GM12878 (cell line): ENCODE results near the gene SNRNP200. TPM values are rescaled to one million over a fixed set of nuclear protein-coding genes. Genes with fewer than 3 reads are reported as not detected.
A peak's percentile ranks its signal among the peaks of the same experiment; 100 is the strongest.

Experiments used
- EGR1 ChIP-seq, 2 experiments: IDR thresholded peaks; 1 replicate in 1 of 2; 2 replicates in 1 of 2; pipeline ENCODE4 v1.6.1; 2011 to 2012; ENCODE audit warnings: low read depth in 2 of 2, low read length in 2 of 2, borderline replicate concordance in 1 of 2, mild to moderate bottlenecking in 1 of 2, moderate library complexity in 1 of 2
- LARP7 ChIP-seq: fragments of 450-650 bp; IDR thresholded peaks from 2 replicates; pipeline ENCODE4 v1.6.1; 2017; ENCODE audit warnings: mild to moderate bottlenecking
- NFYB ChIP-seq: IDR thresholded peaks from 2 replicates; pipeline ENCODE4 v1.6.1; 2011; ENCODE audit warnings: low read depth, mild to moderate bottlenecking, low read length, improper control_type of control experiment, moderate library complexity; ENCODE audit not compliant: insufficient read depth
- NR2F1 ChIP-seq: fragments of 450-650 bp; conservative IDR thresholded peaks from 2 replicates; pipeline ENCODE4 v1.6.1; 2017; ENCODE audit warnings: mild to moderate bottlenecking
- RCOR1 ChIP-seq: conservative IDR thresholded peaks from 2 replicates; pipeline ENCODE4 v1.6.1; 2012; ENCODE audit warnings: low read depth, low read length, improper control_type of control experiment
- SIN3A ChIP-seq: IDR thresholded peaks from 2 replicates; pipeline ENCODE4 v1.6.1; 2012; ENCODE audit warnings: low read depth, low read length, improper control_type of control experiment
- SRF ChIP-seq, 2 experiments: IDR thresholded peaks; 2 replicates each; pipeline ENCODE4 v1.6.1; 2011; ENCODE audit warnings: low read depth in 2 of 2, low read length in 2 of 2, mild to moderate bottlenecking in 1 of 2, moderate library complexity in 1 of 2
- WRNIP1 ChIP-seq: IDR thresholded peaks from 2 replicates; pipeline ENCODE4 v1.6.1; 2011; ENCODE audit warnings: low read depth, low read length, improper control_type of control experiment, borderline replicate concordance
- YY1 ChIP-seq: IDR thresholded peaks from 2 replicates; pipeline ENCODE4 v1.6.1; 2011; ENCODE audit warnings: low read depth, mild to moderate bottlenecking, low read length
- ZNF24 ChIP-seq: fragments of 450-650 bp; IDR thresholded peaks from 2 replicates; pipeline ENCODE4 v1.6.1; 2017; ENCODE audit warnings: antibody characterized with exemption, mild to moderate bottlenecking
- polyA plus RNA-seq, 11 experiments: library from polyadenylated mRNA; depleted of rRNA in 4 of 11; unstranded in 6 of 11; stranded (reverse) in 5 of 11; fragments of >200 nt; fragmentation: Nextera tagmentation in 4 of 11; fragmentation: Illumina TruSeq in 1 of 11; extraction: Ambion mirVana in 4 of 11; extraction: Trizol in 1 of 11; gene quantifications; 1 replicate in 1 of 11; 2 replicates in 10 of 11; pipeline versions ENCODE4 v1.2.1 to v1.2.3, GENCODE V29; 2011 to 2016; ENCODE audit warnings: inconsistent platforms in 2 of 11, missing spikeins in 2 of 11, low read depth in 1 of 11
- total RNA-seq, 4 experiments: library from RNA; depleted of rRNA in 3 of 4; stranded (reverse); fragments of >200 nt in 3 of 4; fragmentation: Illumina TruSeq in 1 of 4; extraction: Trizol in 1 of 4; gene quantifications; 2 replicates each; pipeline versions ENCODE4 v1.2.1 to v1.2.3, GENCODE V29; 2013 to 2021
- TF ChIP-seq, protein P1 (sequence below): fragments of 450-650 bp; IDR thresholded peaks from 2 replicates; pipeline ENCODE4 v1.6.1; 2017; ENCODE audit warnings: mild to moderate bottlenecking, moderate library complexity
- TF ChIP-seq, protein P2 (sequence below): fragments of 450-650 bp; IDR thresholded peaks from 2 replicates; pipeline ENCODE4 v1.6.1; 2016; ENCODE audit warnings: mild to moderate bottlenecking

SNRNP200 gene
- total and polyA plus RNA-seq, 10 of the 15 experiments (the other 5 are each of a cell fraction or from before 2014, with no cell fraction given) = 59.2 to 176 (median 106) TPM

DNA sequence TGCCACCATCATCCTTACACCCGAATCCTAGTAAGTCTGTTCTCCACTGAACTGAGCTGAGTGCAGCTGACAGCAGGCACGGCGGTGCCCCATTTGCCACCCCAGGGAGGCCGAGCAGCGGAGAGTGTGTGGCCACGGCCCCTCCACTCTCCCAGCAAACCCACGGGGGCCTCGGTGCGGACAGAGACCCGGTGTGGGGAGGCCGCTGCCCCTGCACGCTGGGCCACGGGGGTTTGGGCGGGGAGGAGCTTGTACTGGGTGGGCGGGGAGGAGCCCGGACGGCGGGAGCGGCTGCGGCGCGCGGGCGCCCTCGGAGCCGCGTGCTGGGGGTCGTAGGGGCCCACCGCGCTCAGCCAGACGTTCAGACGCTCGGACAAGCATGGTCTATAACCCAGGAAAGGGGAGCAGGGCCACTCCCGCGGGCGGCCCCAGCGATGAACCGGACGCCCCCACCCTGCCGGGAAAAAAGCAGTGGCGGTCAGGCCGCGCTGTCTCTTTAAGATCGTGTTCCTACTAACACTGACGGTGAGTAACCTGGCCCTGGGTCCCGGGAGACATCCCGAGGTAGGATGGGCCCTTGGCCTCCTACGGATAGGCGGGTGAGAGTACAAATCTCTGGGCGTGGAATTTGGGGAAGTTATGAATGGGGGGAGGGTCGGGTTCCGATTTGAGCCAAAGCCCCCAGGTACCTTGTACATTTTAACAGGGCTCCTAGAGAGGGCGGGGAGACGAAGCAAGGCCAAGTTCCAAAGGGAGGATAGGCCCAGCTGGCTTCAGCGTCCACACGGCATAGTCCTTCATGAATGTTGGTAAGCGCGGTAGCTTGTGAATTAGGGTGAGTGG, 19.9 kb upstream of the SNRNP200 start, which contains the start of gene ITPRIPL1 (continued):
- TF ChIP-seq, protein P1, sequence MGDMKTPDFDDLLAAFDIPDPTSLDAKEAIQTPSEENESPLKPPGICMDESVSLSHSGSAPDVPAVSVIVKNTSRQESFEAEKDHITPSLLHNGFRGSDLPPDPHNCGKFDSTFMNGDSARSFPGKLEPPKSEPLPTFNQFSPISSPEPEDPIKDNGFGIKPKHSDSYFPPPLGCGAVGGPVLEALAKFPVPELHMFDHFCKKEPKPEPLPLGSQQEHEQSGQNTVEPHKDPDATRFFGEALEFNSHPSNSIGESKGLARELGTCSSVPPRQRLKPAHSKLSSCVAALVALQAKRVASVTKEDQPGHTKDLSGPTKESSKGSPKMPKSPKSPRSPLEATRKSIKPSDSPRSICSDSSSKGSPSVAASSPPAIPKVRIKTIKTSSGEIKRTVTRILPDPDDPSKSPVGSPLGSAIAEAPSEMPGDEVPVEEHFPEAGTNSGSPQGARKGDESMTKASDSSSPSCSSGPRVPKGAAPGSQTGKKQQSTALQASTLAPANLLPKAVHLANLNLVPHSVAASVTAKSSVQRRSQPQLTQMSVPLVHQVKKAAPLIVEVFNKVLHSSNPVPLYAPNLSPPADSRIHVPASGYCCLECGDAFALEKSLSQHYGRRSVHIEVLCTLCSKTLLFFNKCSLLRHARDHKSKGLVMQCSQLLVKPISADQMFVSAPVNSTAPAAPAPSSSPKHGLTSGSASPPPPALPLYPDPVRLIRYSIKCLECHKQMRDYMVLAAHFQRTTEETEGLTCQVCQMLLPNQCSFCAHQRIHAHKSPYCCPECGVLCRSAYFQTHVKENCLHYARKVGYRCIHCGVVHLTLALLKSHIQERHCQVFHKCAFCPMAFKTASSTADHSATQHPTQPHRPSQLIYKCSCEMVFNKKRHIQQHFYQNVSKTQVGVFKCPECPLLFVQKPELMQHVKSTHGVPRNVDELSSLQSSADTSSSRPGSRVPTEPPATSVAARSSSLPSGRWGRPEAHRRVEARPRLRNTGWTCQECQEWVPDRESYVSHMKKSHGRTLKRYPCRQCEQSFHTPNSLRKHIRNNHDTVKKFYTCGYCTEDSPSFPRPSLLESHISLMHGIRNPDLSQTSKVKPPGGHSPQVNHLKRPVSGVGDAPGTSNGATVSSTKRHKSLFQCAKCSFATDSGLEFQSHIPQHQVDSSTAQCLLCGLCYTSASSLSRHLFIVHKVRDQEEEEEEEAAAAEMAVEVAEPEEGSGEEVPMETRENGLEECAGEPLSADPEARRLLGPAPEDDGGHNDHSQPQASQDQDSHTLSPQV = no peak
- TF ChIP-seq LARP7 (no peak), NFYB (no peak), EGR1 (IDR thresholded peaks at IDR 0.05; ENCODE audit: borderline replicate concordance in 1 of 2, low read depth in 2 of 2, low read length in 2 of 2) (peak in 1 of 2 experiments; percentile 13; a peak in 1 of 3 replicates), WRNIP1 (no peak), RCOR1 (0 out of 2 replicates have a peak, but pooled peaks have one; percentile 7), ZNF24 (no peak), SIN3A (0 out of 2 replicates have a peak, but pooled peaks have one; percentile 31), SRF (IDR thresholded peaks at IDR 0.05; ENCODE audit: low read depth in 2 of 2, low read length in 2 of 2) (no peak), NR2F1 (no peak), YY1 (0 out of 2 replicates have a peak, but pooled peaks have one; percentile 18)
- TF ChIP-seq, protein P2, sequence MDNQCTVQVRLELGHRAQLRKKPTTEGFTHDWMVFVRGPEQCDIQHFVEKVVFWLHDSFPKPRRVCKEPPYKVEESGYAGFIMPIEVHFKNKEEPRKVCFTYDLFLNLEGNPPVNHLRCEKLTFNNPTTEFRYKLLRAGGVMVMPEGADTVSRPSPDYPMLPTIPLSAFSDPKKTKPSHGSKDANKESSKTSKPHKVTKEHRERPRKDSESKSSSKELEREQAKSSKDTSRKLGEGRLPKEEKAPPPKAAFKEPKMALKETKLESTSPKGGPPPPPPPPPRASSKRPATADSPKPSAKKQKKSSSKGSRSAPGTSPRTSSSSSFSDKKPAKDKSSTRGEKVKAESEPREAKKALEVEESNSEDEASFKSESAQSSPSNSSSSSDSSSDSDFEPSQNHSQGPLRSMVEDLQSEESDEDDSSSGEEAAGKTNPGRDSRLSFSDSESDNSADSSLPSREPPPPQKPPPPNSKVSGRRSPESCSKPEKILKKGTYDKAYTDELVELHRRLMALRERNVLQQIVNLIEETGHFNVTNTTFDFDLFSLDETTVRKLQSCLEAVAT = 0 out of 2 replicates have a peak, but pooled peaks have one; percentile 11
- TF ChIP-seq, all 136 proteins: peak for 12
